Measurements from ENCODE around the gene TUBB4B. TPM values are rescaled to one million over a fixed set of nuclear protein-coding genes. Genes with fewer than 3 reads are reported as not detected.

The TUBB4B gene
- total and polyA plus RNA-seq, 2 of the 4 experiments (the other 2 are of a cell fraction), result 237 to 529 TPM

GRCh38 chr9:137277329-137278041, 36.4 kb downstream of the TUBB4B start, which contains the start of gene TOR4A:
Gene TOR4A (plus strand): TSS chr9:137277726. CDS start chr9:137278690, 964 bp downstream.
- peak within 1 kb of the TSS; percentile 79 for H3K9ac ChIP-seq (ENCODE audit: low read depth, low read length)
- WGBS, 2 experiments (ENCODE audit: extremely low coverage in 2 of 2, insufficient read length in 1 of 2), result 0% methylated on average over 8 of the region's 25 CpGs; no CpG with 5 or more reads in 1 of the 2 experiments
- POLR2A ChIA-PET (ENCODE audit: unreplicated experiment), result interaction anchor here (0.5 kb wide), 1 partner anchor 10 kb away, joined by 5 read pairs; no protein-coding TSS in a partner anchor

More at GRCh38 chr9:137277329-137278041, 36.4 kb downstream of the TUBB4B start, which contains the start of gene TOR4A:
- H3K56ac ChIP-seq (ENCODE audit: extremely low read depth, insufficient read depth, low read length), result peak within 1 kb of the TSS; percentile 27
- intact Hi-C loops (cut with micrococcal nuclease) (no loop called here), in situ Hi-C loops (cut with MboI; ENCODE audit: low sequenced_read_pairs) (no loop called here), dilution Hi-C loops (cut with HindIII; ENCODE audit: low sequenced_read_pairs, unreplicated experiment) (no loop called here)
- H3K4ac ChIP-seq (ENCODE audit: low read depth, low read length), result peak within 1 kb of the TSS; percentile 88
- H3K4me2 ChIP-seq (ENCODE audit: low read depth, low read length), result peak within 1 kb of the TSS; percentile 77
- CTCF ChIA-PET, result no interaction called here
- ATAC-seq (ENCODE audit: low read depth) (peak; percentile 84), DNase-seq (peak; percentile 86)
- H3K9me3 ChIP-seq (ENCODE audit: control insufficient read depth, insufficient read depth, low read length), result no peaks in the 10 kb centered on the region
- no peak within 1 kb of the TSS; the same call in 1 of the 2 replicates for H2BK20ac ChIP-seq (ENCODE audit: low read depth, low read length)
- peak within 1 kb of the TSS; percentile 36 for H4K5ac ChIP-seq (ENCODE audit: low read depth, low read length)
- H4K91ac ChIP-seq (ENCODE audit: insufficient read depth, low read depth, low read length), result peak within 1 kb of the TSS; percentile 73
- no peaks in the 10 kb centered on the region for H3K9me1 ChIP-seq (ENCODE audit: insufficient read depth, low read length)
- H4K20me1 ChIP-seq (ENCODE audit: insufficient read depth, low read length), result peaks cover 34% of the 10 kb centered on the region
- H3K27me3 ChIP-seq (ENCODE audit: control insufficient read depth, insufficient read depth, low read length), result no peaks in the 10 kb centered on the region
- peak within 1 kb of the TSS; percentile 81 for H3K27ac ChIP-seq (ENCODE audit: insufficient read depth, low read length)
- peak within 1 kb of the TSS; percentile 58 for H3K14ac ChIP-seq (replicated peaks; ENCODE audit: low read depth, low read length)
- peak within 1 kb of the TSS; percentile 40; the same call in 1 of the 3 replicates for H2BK15ac ChIP-seq (ENCODE audit: low read depth, low read length)
- no TSS peak for BruUV-seq (replicated peaks)
- no peak for TF ChIP-seq MAZ (IDR thresholded peaks at IDR 0.05; ENCODE audit: borderline replicate concordance, low read depth, low read length)
- TF ChIP-seq RAD21 (IDR thresholded peaks at IDR 0.05; ENCODE audit: low read length), result no peak
- TF ChIP-seq POLR2A (IDR thresholded peaks at IDR 0.05; ENCODE audit: low read depth, low read length), result peak; percentile 65; the same call in 1 of the 2 replicates
- TF ChIP-seq MXI1 (IDR thresholded peaks at IDR 0.05; ENCODE audit: borderline replicate concordance, low read depth, low read length), result no peak
- no peak for TF ChIP-seq BHLHE40 (IDR thresholded peaks at IDR 0.05; ENCODE audit: low read depth, low read length)
- no peak for TF ChIP-seq MAFK (IDR thresholded peaks at IDR 0.05; ENCODE audit: low read depth, low read length)
- no peak for TF ChIP-seq USF2 (IDR thresholded peaks at IDR 0.05; ENCODE audit: low read depth, low read length)
- TF ChIP-seq ELK1 (IDR thresholded peaks at IDR 0.05; ENCODE audit: borderline replicate concordance, low read depth, low read length), result no peak
- no peak for TF ChIP-seq CEBPB (IDR thresholded peaks at IDR 0.05; ENCODE audit: low read depth, low read length)
- peak; percentile 14; the same call in 1 of the 2 replicates for TF ChIP-seq FOS (IDR thresholded peaks at IDR 0.05; ENCODE audit: low read depth, low read length)
- TF ChIP-seq CTCF (conservative IDR thresholded peaks at IDR 0.05; ENCODE audit: low read depth, low read length), result peak; percentile 31; the same call in 1 of the 2 replicates
- TF ChIP-seq CHD1 (IDR thresholded peaks at IDR 0.05; ENCODE audit: low read depth, low read length), result no peak
- no peak for TF ChIP-seq NFE2L2 (IDR thresholded peaks at IDR 0.05; ENCODE audit: low read depth, low read length)
- no peak for TF ChIP-seq RFX5 (IDR thresholded peaks at IDR 0.05; ENCODE audit: low read depth, low read length)
- TF ChIP-seq SMC3 (IDR thresholded peaks at IDR 0.05; ENCODE audit: low read depth, low read length), result no peak
- H3K18ac ChIP-seq (ENCODE audit: low read depth, low read length), result peak within 1 kb of the TSS; percentile 8; the same call in 1 of the 2 replicates
- H2BK5ac ChIP-seq (ENCODE audit: low read depth, low read length, poor library complexity, severe bottlenecking), result peak within 1 kb of the TSS; percentile 71
- peak within 1 kb of the TSS; percentile 86 for H4K8ac ChIP-seq (ENCODE audit: low read depth in 2 of 2, low read length in 2 of 2)
- H3K4me1 ChIP-seq (ENCODE audit: control insufficient read depth, insufficient read depth, low read length), result peaks cover 21% of the 10 kb centered on the region
- peak within 1 kb of the TSS; percentile 80 for H3K4me3 ChIP-seq (ENCODE audit: insufficient read depth, low read depth, low read length)
- H2BK120ac ChIP-seq (ENCODE audit: low read depth, low read length), result peak within 1 kb of the TSS; percentile 66
- peaks cover 33% of the 10 kb centered on the region for H3K36me3 ChIP-seq (ENCODE audit: control insufficient read depth, insufficient read depth, low read length)
- peak within 1 kb of the TSS; percentile 59; the same call in 1 of the 2 replicates for H3K23ac ChIP-seq (ENCODE audit: low read depth, low read length)
- H2AK9ac ChIP-seq (replicated peaks; ENCODE audit: low read depth, low read length, poor library complexity), result peak within 1 kb of the TSS; percentile 99
- H3K79me1 ChIP-seq (ENCODE audit: low read depth in 1 of 2, low read length in 2 of 2), result peaks cover 3 to 63% of the 10 kb centered on the region in 2 experiments
- peak within 1 kb of the TSS; percentile 91 for H2AK5ac ChIP-seq (ENCODE audit: low read depth, low read length)
- peak within 1 kb of the TSS; percentile 88 for H2AFZ ChIP-seq (replicated peaks; ENCODE audit: low read length, poor library complexity)

All from IMR-90 (cell line).